GM12891 (cell line): ENCODE results near the gene CACNA2D1.
"Not testable (repeated sequence)": the region's sequence is repeated elsewhere in the genome, so short reads cannot be mapped to it uniquely, and the experiment has no call there.

Source experiments
- DNase-seq: peaks from one replicate; pipeline ENCODE4 v3.0.0; 2011; ENCODE audit warnings: low spot score; ENCODE audit not compliant: insufficient read length
- FAIRE-seq: peaks from 2 replicates; lab custom pipeline; 2011; peaks lifted over from hg19 to GRCh38; lab: Jason Lieb, UNC
- PAX5 ChIP-seq: IDR thresholded peaks from 2 replicates; pipeline ENCODE4 v1.6.1; 2011; ENCODE audit warnings: low read length, moderate library complexity, mild to moderate bottlenecking; ENCODE audit not compliant: insufficient read depth, severe bottlenecking
- POLR2A ChIP-seq: IDR thresholded peaks from 2 replicates; pipeline ENCODE4 v1.6.1; 2011; ENCODE audit warnings: low read depth, low read length, control low read depth
- POLR2AphosphoS5 ChIP-seq: IDR thresholded peaks from 2 replicates; pipeline ENCODE4 v1.6.1; 2011; ENCODE audit warnings: low read depth, low read length, control low read depth
- POU2F2 ChIP-seq: IDR thresholded peaks from 2 replicates; pipeline ENCODE4 v1.6.1; 2011; ENCODE audit warnings: low read depth, mild to moderate bottlenecking, control low read depth, low read length, moderate library complexity
- SPI1 ChIP-seq: IDR thresholded peaks from 2 replicates; pipeline ENCODE4 v1.6.1; 2011; ENCODE audit warnings: low read depth, low read length, control low read depth
- TAF1 ChIP-seq: IDR thresholded peaks from 2 replicates; pipeline ENCODE4 v1.6.1; 2011; ENCODE audit warnings: low read depth, low read length, control low read depth

Gene CACNA2D1

DNA sequence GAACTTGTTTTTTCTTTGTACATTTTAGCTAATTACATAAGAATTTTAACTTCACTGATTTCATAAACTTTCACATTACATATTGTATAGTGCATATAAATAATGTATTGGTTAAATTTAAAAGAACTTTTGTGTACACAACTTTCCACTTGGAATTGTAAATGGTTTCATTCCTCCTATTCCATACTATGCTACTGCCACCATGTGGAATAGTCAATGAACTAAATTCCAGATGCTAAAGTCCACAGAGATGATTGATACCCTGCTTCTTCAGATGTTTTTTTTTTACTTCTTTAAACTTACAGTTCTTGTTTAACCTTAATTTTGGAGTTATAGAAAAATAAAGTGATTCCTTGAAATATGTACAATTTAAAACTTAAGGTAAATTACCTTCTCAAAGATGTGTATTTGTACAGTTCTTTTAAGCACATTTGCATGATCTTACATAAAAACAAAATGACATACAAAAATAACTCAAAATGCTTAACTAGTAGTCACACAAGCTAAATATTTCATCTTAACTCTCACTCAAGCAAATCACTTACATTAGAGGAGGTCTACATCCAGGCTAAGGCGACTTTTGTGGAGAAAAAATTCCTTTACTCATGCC is 426.1 kb downstream of the CACNA2D1 start:
- DNase-seq (no peak), FAIRE-seq (no peak)

GRCh38 chr7:82015751-82016150 is 427.8 kb downstream of the CACNA2D1 start:
- FAIRE-seq (no peak), DNase-seq (no peak)
- TF ChIP-seq PAX5 (no peak), SPI1 (no peak), POLR2AphosphoS5 (no peak), POLR2A (no peak), POU2F2 (no peak), TAF1 (no peak)

More for the DNA sequence above, 426.1 kb downstream of the CACNA2D1 start:
- TF ChIP-seq POLR2A: no peak
- TF ChIP-seq POU2F2: no peak
- no peak for TF ChIP-seq TAF1
- TF ChIP-seq PAX5: no peak

- not testable (repeated sequence) for DNase-seq, FAIRE-seq
These were observed 429.0 kb downstream of the CACNA2D1 start for GRCh38 chr7:82014574-82014973.

DNA sequence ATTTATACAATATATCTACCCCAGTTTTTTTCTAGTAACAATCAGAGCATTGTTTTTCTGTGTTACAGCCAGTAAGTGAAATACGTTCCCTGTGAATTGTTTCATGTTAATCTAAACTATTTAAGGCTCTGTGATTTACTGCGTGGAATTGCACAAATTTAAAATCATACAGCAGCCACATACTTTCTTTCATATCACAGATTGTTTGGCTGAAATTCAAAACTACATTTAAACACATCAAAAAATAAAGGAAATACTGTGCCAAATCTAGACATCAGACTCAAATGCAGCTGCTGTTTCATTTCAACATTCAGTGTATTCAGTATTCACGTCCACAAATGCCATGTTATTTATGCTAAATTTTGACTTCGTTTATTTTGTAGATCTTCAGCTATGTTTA is 431.1 kb downstream of the CACNA2D1 start:
- TF ChIP-seq TAF1: no peak
- no peak for TF ChIP-seq SPI1
- TF ChIP-seq POU2F2: no peak
- TF ChIP-seq PAX5: no peak
- no peak for TF ChIP-seq POLR2AphosphoS5
- no peak for TF ChIP-seq POLR2A
- no peak for FAIRE-seq

DNA sequence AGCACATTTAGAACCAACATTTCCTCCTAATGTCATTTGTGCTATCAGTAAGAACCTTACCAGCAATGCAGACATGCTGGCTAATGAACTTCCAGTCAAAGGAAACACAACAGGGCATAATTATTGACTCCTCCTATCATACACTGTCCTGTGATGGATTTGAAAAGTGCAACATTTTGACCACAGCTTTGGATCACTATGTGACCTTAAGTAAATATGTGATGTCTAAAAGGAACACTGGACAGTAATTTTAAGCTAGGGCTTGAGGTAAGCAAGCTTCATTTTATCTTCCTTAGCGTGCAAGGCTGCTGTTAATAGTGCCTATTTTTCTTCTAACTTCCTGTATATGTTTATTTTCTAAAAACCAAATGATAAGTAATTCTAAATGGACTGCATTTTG is 433.2 kb downstream of the CACNA2D1 start:
- FAIRE-seq (no peak), DNase-seq (no peak)
- no peak for TF ChIP-seq TAF1
- TF ChIP-seq POLR2AphosphoS5: no peak
- TF ChIP-seq PAX5: no peak
- TF ChIP-seq POLR2A: no peak
- no peak for TF ChIP-seq SPI1
- no peak for TF ChIP-seq POU2F2

More for the DNA sequence above, 431.1 kb downstream of the CACNA2D1 start:
- DNase-seq: no peak

DNA sequence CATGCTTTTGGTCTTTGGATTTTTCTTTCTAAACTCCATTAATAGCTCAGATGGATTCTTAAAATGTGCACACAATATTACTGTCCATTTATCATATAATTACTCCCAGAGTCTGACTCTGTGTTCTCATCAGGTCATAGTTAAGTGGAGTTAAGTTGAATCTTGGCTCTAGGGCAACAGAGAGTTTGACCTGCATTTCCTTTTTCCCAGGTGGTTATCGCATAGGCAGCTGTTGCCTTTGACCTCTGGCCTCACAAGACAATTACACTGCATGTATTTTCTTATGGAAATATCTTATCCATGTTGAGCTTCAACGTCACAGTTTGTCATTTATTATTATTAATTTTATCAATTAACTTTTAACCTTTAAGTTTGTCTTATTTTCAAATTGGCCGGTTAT is 436.3 kb downstream of the CACNA2D1 start:
- TF ChIP-seq TAF1: no peak
- no peak for TF ChIP-seq SPI1
- no peak for TF ChIP-seq POU2F2
- no peak for TF ChIP-seq POLR2AphosphoS5
- TF ChIP-seq POLR2A: no peak
- no peak for TF ChIP-seq PAX5
- no peak for FAIRE-seq
- DNase-seq: no peak

DNA sequence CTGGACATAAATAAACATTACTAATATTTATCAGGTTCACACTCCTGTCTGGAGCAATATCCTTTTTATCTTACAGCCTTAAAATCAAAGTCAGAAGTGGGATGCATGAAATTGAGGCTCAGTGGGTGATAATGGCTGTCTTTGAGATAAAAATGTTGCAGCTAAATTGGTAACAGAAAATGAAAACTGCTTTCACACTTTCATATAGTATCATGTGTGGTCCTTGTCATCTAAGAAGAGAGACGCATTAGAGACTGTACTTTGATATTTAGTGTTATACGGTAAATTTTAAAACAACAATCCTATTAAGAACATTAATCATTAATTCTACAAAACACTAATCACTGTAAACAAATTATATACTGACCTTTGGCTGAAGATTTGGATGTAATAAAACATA is 438.5 kb downstream of the CACNA2D1 start:
- no peak for FAIRE-seq
- TF ChIP-seq PAX5 (no peak), POLR2A (no peak), TAF1 (no peak), SPI1 (no peak), POLR2AphosphoS5 (no peak), POU2F2 (no peak)
- DNase-seq: no peak

- no peak for FAIRE-seq
- TF ChIP-seq POU2F2: no peak
- TF ChIP-seq POLR2AphosphoS5: no peak
- TF ChIP-seq SPI1: no peak
- no peak for TF ChIP-seq PAX5
- no peak for TF ChIP-seq TAF1
- no peak for TF ChIP-seq POLR2A
- DNase-seq: no peak
These were observed 450.4 kb downstream of the CACNA2D1 start for GRCh38 chr7:81993186-81993585.

GRCh38 chr7:81990395-81990794 is 453.2 kb downstream of the CACNA2D1 start:
- TF ChIP-seq SPI1 (no peak), POU2F2 (no peak), POLR2AphosphoS5 (no peak), POLR2A (no peak), PAX5 (no peak), TAF1 (no peak)
- FAIRE-seq (no peak), DNase-seq (no peak)

DNA sequence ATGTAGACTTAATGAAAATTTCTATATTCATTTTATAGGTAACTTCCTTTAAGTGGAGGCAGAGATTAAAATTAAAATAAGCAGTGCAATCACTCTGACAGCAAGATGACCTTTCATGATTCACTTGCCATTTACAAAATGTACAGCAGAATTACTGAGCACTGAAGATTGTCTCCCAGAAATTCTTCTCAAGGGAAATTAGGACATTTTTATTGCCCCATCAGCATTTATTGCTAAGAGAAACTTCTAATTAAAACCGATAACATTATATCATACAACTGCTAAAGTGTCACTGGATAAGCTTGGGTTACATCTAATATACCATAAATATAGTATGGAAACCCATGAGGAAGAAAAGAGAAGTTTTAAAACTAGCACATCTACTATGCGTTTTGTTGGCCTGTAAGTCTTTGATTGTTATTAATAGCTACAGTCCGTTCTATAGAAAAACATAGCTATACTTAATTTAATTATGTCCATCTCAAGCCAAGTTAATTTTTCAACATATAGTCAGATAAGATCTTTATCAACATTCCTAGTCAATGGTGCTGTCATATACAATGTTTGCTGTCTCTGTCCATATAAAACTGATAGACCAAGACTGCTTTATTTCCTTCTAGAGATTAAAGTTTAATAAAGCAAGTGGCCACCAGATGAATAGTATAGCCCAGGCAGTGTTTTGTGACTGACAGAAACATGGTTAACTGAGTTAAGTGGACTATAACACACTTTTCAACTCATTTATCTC is 456.7 kb downstream of the CACNA2D1 start:
- TF ChIP-seq PAX5: no peak
- TF ChIP-seq POLR2A: no peak

More for the DNA sequence above, 456.7 kb downstream of the CACNA2D1 start:
- DNase-seq: no peak
- FAIRE-seq: no peak
